ENCODE results near the gene CCDC8. TPM values are rescaled to one million over a fixed set of nuclear protein-coding genes. Genes with fewer than 3 reads are reported as not detected.

The CCDC8 gene
- total RNA-seq, 2 experiments from 2014 or later, result not detected

DNA sequence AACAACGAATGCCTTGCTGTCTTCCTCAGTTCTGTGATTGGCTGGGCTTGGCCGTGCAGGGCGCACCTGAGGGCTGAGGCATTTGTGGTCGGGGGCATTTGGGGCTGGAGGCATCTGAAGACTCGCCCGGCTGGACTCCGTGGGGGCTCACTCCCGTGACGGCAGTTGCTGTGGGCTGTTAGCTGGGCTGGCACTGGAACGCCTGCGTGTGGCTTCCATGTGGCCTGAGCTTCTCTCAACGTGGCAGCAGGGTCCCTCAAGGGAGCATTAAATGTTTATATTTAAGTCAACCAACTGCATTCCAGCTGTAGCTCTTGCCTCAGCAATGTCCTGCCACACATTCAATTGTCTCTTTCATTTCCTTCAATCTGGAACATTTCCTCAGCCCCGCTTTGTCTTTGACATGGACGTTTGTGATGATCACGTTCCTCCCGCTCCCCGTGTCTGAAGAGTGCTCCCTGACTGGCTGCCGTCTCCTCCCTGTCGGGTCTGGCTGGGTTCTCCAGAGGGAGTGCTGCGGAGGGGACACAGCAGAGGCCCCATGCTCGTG is 21.0 kb downstream of the CCDC8 start:
- Histone ChIP-seq H3K4me1 (ENCODE audit: insufficient read depth, low read length) (peaks cover 3% of the 10 kb centered on the region), H3K9me3 (ENCODE audit: control insufficient read depth in 1 of 2, insufficient read depth in 1 of 2, low read length in 2 of 2) (no peaks in the 10 kb centered on the region), H3K36me3 (ENCODE audit: insufficient read depth, low read length) (peaks cover 40% of the 10 kb centered on the region), H3K4me3 (ENCODE audit: low read length) (no peak overlapping the region), H3K27ac (ENCODE audit: low read depth in 1 of 2, low read length in 2 of 2) (no peak overlapping the region), H3K27me3 (ENCODE audit: control insufficient read depth in 1 of 2, insufficient read depth in 2 of 2, low read length in 2 of 2) (no peaks in the 10 kb centered on the region)
- no peak for ATAC-seq (ENCODE audit: poor library complexity)
- TF ChIP-seq, protein P1, sequence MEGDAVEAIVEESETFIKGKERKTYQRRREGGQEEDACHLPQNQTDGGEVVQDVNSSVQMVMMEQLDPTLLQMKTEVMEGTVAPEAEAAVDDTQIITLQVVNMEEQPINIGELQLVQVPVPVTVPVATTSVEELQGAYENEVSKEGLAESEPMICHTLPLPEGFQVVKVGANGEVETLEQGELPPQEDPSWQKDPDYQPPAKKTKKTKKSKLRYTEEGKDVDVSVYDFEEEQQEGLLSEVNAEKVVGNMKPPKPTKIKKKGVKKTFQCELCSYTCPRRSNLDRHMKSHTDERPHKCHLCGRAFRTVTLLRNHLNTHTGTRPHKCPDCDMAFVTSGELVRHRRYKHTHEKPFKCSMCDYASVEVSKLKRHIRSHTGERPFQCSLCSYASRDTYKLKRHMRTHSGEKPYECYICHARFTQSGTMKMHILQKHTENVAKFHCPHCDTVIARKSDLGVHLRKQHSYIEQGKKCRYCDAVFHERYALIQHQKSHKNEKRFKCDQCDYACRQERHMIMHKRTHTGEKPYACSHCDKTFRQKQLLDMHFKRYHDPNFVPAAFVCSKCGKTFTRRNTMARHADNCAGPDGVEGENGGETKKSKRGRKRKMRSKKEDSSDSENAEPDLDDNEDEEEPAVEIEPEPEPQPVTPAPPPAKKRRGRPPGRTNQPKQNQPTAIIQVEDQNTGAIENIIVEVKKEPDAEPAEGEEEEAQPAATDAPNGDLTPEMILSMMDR (IDR thresholded peaks at IDR 0.05), result no peak
- intact Hi-C loops (cut with DNase I, micrococcal nuclease), result loop anchor here in 1 of 2 experiments (10.0 kb wide), 2 partner anchors 108 to 272 kb away; partner anchors contain the start of gene DACT3
- Mint-ChIP-seq H3K9me3 (no peaks in the 10 kb centered on the region), H3K27ac (no peak overlapping the region), H3K4me3 (no peak overlapping the region), H3K27me3 (no peaks in the 10 kb centered on the region), H3K4me1 (ENCODE audit: low read depth) (peaks cover 20% of the 10 kb centered on the region), H3K36me3 (ENCODE audit: low read depth) (peaks cover 52% of the 10 kb centered on the region)
- no peak for DNase-seq
- CTCF ChIA-PET, result interaction anchor here (2.4 kb wide), 1 partner anchor 10 kb away, joined by 8 read pairs; no protein-coding TSS in a partner anchor
- POLR2A ChIA-PET, result no interaction called here

DNA sequence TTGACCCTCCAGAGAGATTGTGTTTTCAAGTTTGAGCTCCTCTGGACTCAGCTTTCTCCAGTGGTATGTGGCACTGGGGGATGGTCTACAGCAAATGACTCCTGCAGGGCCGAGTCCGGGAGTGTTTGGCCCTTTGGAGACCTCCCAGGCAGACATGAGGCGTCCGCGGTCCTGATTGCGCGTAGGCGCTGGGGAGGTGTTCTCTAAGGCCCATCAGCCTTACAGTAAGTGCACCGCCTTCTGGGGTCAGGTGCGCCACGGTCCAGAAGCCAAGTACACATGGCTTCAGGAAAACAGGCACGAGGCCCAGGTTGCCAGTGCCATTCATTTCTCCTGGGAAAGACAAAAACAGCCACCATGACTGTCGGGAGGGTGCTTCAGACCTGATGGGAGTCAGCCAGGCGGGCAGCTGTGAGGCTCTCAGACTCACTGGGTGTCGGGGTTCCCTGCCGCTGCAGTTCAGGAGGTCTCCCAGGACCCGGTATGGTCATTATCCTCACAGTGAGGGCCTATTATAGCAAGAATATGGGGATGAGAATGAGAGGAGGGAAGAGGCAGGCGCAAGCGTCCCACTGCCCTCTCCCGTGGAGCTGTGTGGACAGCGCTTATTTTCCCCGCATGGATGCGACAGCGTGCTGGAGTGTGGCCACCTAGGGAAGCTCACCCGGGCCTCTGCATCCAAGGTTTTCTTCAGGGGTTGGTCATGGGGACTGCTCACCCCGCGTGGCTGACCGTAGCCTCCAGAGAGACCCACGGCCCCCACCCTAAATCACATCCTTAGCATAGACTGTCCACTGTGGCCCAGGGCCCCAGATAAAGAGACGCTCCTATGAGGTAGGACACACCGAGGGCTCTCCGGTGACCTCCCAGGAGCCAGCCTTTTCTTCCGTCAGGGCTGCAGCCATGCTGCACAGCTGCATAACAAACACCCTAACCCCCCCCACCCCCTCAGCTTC is 21.8 kb downstream of the CCDC8 start:
- no peaks in the 10 kb centered on the region for H3K9me3 ChIP-seq (ENCODE audit: control insufficient read depth in 1 of 2, insufficient read depth in 1 of 2, low read length in 2 of 2)
- no peak overlapping the region for H3K4me3 ChIP-seq (ENCODE audit: low read length)
- peaks cover 59% of the 10 kb centered on the region for H3K36me3 Mint-ChIP-seq (ENCODE audit: low read depth)
- peaks cover 47% of the 10 kb centered on the region for H3K36me3 ChIP-seq (ENCODE audit: insufficient read depth, low read length)
- intact Hi-C loops (cut with DNase I, micrococcal nuclease), result loop anchor here in 1 of 2 experiments (10.0 kb wide), 2 partner anchors 107 to 273 kb away; partner anchors contain the start of gene DACT3
- H3K27me3 ChIP-seq (ENCODE audit: control insufficient read depth in 1 of 2, insufficient read depth in 2 of 2, low read length in 2 of 2), result no peaks in the 10 kb centered on the region
- H3K4me1 ChIP-seq (ENCODE audit: insufficient read depth, low read length), result peaks cover 3% of the 10 kb centered on the region
- no peaks in the 10 kb centered on the region for H3K27me3 Mint-ChIP-seq
- no peak overlapping the region for H3K4me3 Mint-ChIP-seq
- no peak overlapping the region for H3K27ac ChIP-seq (ENCODE audit: low read depth in 1 of 2, low read length in 2 of 2)
- ChIA-PET CTCF (interaction anchor here (2.4 kb wide), 1 partner anchor 11 kb away, joined by 8 read pairs; no protein-coding TSS in a partner anchor), POLR2A (no interaction called here)
- H3K9me3 Mint-ChIP-seq, result no peaks in the 10 kb centered on the region
- H3K27ac Mint-ChIP-seq, result no peak overlapping the region
- peaks cover 20% of the 10 kb centered on the region for H3K4me1 Mint-ChIP-seq (ENCODE audit: low read depth)
- DNase-seq (no peak), ATAC-seq (ENCODE audit: poor library complexity) (no peak)
- TF ChIP-seq, protein P1 (IDR thresholded peaks at IDR 0.05), result no peak

DNA sequence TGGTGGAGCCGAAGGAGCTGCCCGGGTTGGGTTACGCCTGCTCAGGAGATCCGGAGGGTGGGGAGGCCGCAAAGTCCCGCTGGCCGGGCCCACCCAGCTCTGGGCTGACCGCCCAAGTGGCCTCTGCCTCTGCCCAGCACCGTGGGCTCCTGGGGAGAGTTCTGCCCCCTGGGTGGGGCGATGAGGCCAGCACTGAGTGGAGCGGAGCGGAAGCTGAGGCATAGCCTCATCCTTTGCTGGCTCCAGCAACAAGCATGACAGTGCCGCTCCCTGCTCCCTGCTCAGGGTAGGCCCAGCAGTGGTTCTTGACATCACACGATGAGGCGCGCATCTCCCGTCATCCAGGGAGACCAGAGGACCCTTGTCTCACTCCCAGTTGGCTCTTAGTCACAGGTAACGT is 22.5 kb downstream of the CCDC8 start:
- Histone ChIP-seq H3K9me3 (ENCODE audit: control insufficient read depth in 1 of 2, insufficient read depth in 1 of 2, low read length in 2 of 2) (no peaks in the 10 kb centered on the region), H3K36me3 (ENCODE audit: insufficient read depth, low read length) (peaks cover 49% of the 10 kb centered on the region), H3K4me3 (ENCODE audit: low read length) (no peak overlapping the region), H3K27ac (ENCODE audit: low read depth in 1 of 2, low read length in 2 of 2) (no peak overlapping the region), H3K4me1 (ENCODE audit: insufficient read depth, low read length) (peaks cover 3% of the 10 kb centered on the region), H3K27me3 (ENCODE audit: control insufficient read depth in 1 of 2, insufficient read depth in 2 of 2, low read length in 2 of 2) (no peaks in the 10 kb centered on the region)
- peaks cover 20% of the 10 kb centered on the region for H3K4me1 Mint-ChIP-seq (ENCODE audit: low read depth)
- DNase-seq (no peak), ATAC-seq (ENCODE audit: poor library complexity) (no peak)
- no peaks in the 10 kb centered on the region for H3K27me3 Mint-ChIP-seq
- TF ChIP-seq, protein P1 (IDR thresholded peaks at IDR 0.05), result no peak
- H3K9me3 Mint-ChIP-seq, result no peaks in the 10 kb centered on the region
- no peak overlapping the region for H3K4me3 Mint-ChIP-seq
- peaks cover 65% of the 10 kb centered on the region for H3K36me3 Mint-ChIP-seq (ENCODE audit: low read depth)
- intact Hi-C loops (cut with DNase I, micrococcal nuclease), result loop anchor here in 1 of 2 experiments (10.0 kb wide), 2 partner anchors 106 to 274 kb away; partner anchors contain the start of gene DACT3
- H3K27ac Mint-ChIP-seq, result no peak overlapping the region
- POLR2A ChIA-PET, result no interaction called here
- CTCF ChIA-PET, result interaction anchor here (2.4 kb wide), 1 partner anchor 11 kb away, joined by 8 read pairs; no protein-coding TSS in a partner anchor
